IMR-90 (cell line): ENCODE data around the gene UCK2. TPM values are rescaled to one million over a fixed set of nuclear protein-coding genes. Genes with fewer than 3 reads are reported as not detected.

Experiments
- ATAC-seq: fragments of 200-7000 bp; cut with Tn5 transposase; 2 replicates; pipeline ENCODE4 v1.9.1; 2020; ENCODE audit warnings: low read depth, mild to moderate bottlenecking, moderate library complexity
- BruUV-seq: library from RNA; stranded (reverse); fragments of 400-500 nt; replicated peaks from 2 replicates; lab custom pipeline; 2021; lab: Mats Ljungman, UMichigan
- CTCF ChIA-PET: fragments of 300-600 bp; formaldehyde crosslinking; extraction: SDS; loops from one replicate; lab custom pipeline; 2021; ENCODE audit warnings: antibody characterized with exemption; lab: Yijun Ruan, JAX
- POLR2A ChIA-PET: fragments of 300-600 bp; sonication (Branson Sonifier 250); formaldehyde crosslinking; loops from one replicate; lab custom pipeline; 2022; ENCODE audit warnings: antibody characterized with exemption; ENCODE audit not compliant: unreplicated experiment; lab: Charles Lee
- DNase-seq: peaks from one replicate; pipeline ENCODE4 v3.0.0; 2013
- H2AFZ ChIP-seq: replicated peaks from 2 replicates; pipeline ENCODE3; 2013; ENCODE audit warnings: low read length, mild to moderate bottlenecking; ENCODE audit not compliant: poor library complexity
- H2AK5ac ChIP-seq: 2 replicates; pipeline ENCODE4 v1.6.1; 2013; ENCODE audit warnings: low read depth, low read length, inconsistent platforms
- H2AK9ac ChIP-seq: replicated peaks from 2 replicates; pipeline ENCODE3; 2013; ENCODE audit warnings: mild to moderate bottlenecking, low read depth, low read length, moderate library complexity; ENCODE audit not compliant: poor library complexity
- H2BK120ac ChIP-seq: 2 replicates; pipeline ENCODE4 v1.6.1; 2013; ENCODE audit warnings: low read depth, low read length, inconsistent platforms
- H2BK15ac ChIP-seq: 3 replicates; pipeline ENCODE4 v1.6.1; 2013; ENCODE audit warnings: low read depth, low read length, inconsistent platforms
- H2BK20ac ChIP-seq: 2 replicates; pipeline ENCODE4 v1.6.1; 2013; ENCODE audit warnings: low read depth, mild to moderate bottlenecking, inconsistent platforms, low read length, moderate library complexity
- H2BK5ac ChIP-seq: 2 replicates; pipeline ENCODE4 v1.6.1; 2013; ENCODE audit warnings: mild to moderate bottlenecking, low read depth, low read length, inconsistent platforms; ENCODE audit not compliant: poor library complexity, severe bottlenecking
- H3K14ac ChIP-seq: replicated peaks from 2 replicates; pipeline ENCODE4 v1.6.1; 2013; ENCODE audit warnings: low read depth, low read length, inconsistent platforms
- H3K18ac ChIP-seq: 2 replicates; pipeline ENCODE4 v1.6.1; 2013; ENCODE audit warnings: low read depth, low read length, control low read depth
- H3K23ac ChIP-seq: 2 replicates; pipeline ENCODE4 v1.6.1; 2013; ENCODE audit warnings: low read depth, low read length, inconsistent platforms
- H3K27ac ChIP-seq: 2 replicates; pipeline ENCODE4 v1.5.1; 2013; ENCODE audit warnings: mild to moderate bottlenecking, control low read depth, low read length; ENCODE audit not compliant: insufficient read depth
- H3K27me3 ChIP-seq: 2 replicates; pipeline ENCODE4 v1.6.1; 2013; ENCODE audit warnings: low read length; ENCODE audit not compliant: control insufficient read depth, insufficient read depth
- H3K36me3 ChIP-seq: 2 replicates; pipeline ENCODE4 v1.6.1; 2013; ENCODE audit warnings: low read length, mixed read lengths; ENCODE audit not compliant: control insufficient read depth, insufficient read depth
- H3K4ac ChIP-seq: 2 replicates; pipeline ENCODE4 v1.6.1; 2013; ENCODE audit warnings: low read depth, low read length, inconsistent platforms
- H3K4me1 ChIP-seq: 2 replicates; pipeline ENCODE4 v1.6.1; 2013; ENCODE audit warnings: low read length, mixed read lengths; ENCODE audit not compliant: control insufficient read depth, insufficient read depth
- H3K4me2 ChIP-seq: 2 replicates; pipeline ENCODE4 v1.6.1; 2013; ENCODE audit warnings: low read depth, mild to moderate bottlenecking, control low read depth, low read length, moderate library complexity
- H3K4me3 ChIP-seq: 2 replicates; pipeline ENCODE4 v1.5.1; 2013; ENCODE audit warnings: low read depth, mild to moderate bottlenecking, control low read depth, low read length, moderate library complexity; ENCODE audit not compliant: insufficient read depth
- H3K56ac ChIP-seq: 2 replicates; pipeline ENCODE4 v1.6.1; 2013; ENCODE audit warnings: low read length, inconsistent platforms; ENCODE audit not compliant: insufficient read depth; ENCODE audit errors: extremely low read depth
- H3K79me1 ChIP-seq, 2 experiments: 2 replicates each; pipeline ENCODE4 v1.6.1; 2013; ENCODE audit warnings: low read length in 2 of 2, inconsistent platforms in 1 of 2, low read depth in 1 of 2
- H3K9ac ChIP-seq: 2 replicates; pipeline ENCODE4 v1.6.1; 2013; ENCODE audit warnings: low read depth, low read length, control low read depth
- H3K9me1 ChIP-seq: 2 replicates; pipeline ENCODE4 v1.6.1; 2013; ENCODE audit warnings: low read length, inconsistent platforms; ENCODE audit not compliant: insufficient read depth
- H3K9me3 ChIP-seq: 2 replicates; pipeline ENCODE4 v1.6.1; 2013; ENCODE audit warnings: low read length; ENCODE audit not compliant: control insufficient read depth, insufficient read depth
- H4K20me1 ChIP-seq: 2 replicates; pipeline ENCODE4 v1.6.1; 2013; ENCODE audit warnings: low read length, inconsistent platforms; ENCODE audit not compliant: insufficient read depth
- H4K5ac ChIP-seq: 2 replicates; pipeline ENCODE4 v1.6.1; 2013; ENCODE audit warnings: mild to moderate bottlenecking, low read depth, low read length, control low read depth
- H4K8ac ChIP-seq, 2 experiments: 2 replicates each; pipeline ENCODE4 v1.6.1; 2013; ENCODE audit warnings: low read depth in 2 of 2, low read length in 2 of 2, control low read depth in 1 of 2, inconsistent platforms in 1 of 2
- H4K91ac ChIP-seq: 2 replicates; pipeline ENCODE4 v1.6.1; 2013; ENCODE audit warnings: low read depth, low read length, inconsistent platforms; ENCODE audit not compliant: insufficient read depth
- BHLHE40 ChIP-seq: fragments of 150-350 bp; IDR thresholded peaks from 2 replicates; pipeline ENCODE4 v1.6.1; 2016; ENCODE audit warnings: mild to moderate bottlenecking, low read depth, low read length
- CEBPB ChIP-seq: IDR thresholded peaks from 2 replicates; pipeline ENCODE4 v1.6.1; 2012; ENCODE audit warnings: low read depth, low read length, improper control_type of control experiment
- CHD1 ChIP-seq: IDR thresholded peaks from 2 replicates; pipeline ENCODE4 v1.6.1; 2012; ENCODE audit warnings: low read depth, low read length, improper control_type of control experiment
- FOS ChIP-seq: fragments of 150-350 bp; IDR thresholded peaks from 2 replicates; pipeline ENCODE4 v1.6.1; 2016; ENCODE audit warnings: low read depth, low read length
- MAFK ChIP-seq: IDR thresholded peaks from 2 replicates; pipeline ENCODE4 v1.6.1; 2012; ENCODE audit warnings: low read depth, low read length, improper control_type of control experiment
- MXI1 ChIP-seq: IDR thresholded peaks from 2 replicates; pipeline ENCODE4 v1.6.1; 2012; ENCODE audit warnings: low read depth, mild to moderate bottlenecking, low read length, moderate library complexity, borderline replicate concordance
- NFE2L2 ChIP-seq: fragments of 150-350 bp; IDR thresholded peaks from 2 replicates; pipeline ENCODE4 v1.6.1; 2016; ENCODE audit warnings: low read depth, mild to moderate bottlenecking, low read length
- POLR2A ChIP-seq: IDR thresholded peaks from 2 replicates; pipeline ENCODE4 v1.6.1; 2012; ENCODE audit warnings: mild to moderate bottlenecking, low read depth, low read length
- RAD21 ChIP-seq: IDR thresholded peaks from 2 replicates; pipeline ENCODE4 v1.6.1; 2012; ENCODE audit warnings: low read length, improper control_type of control experiment
- RCOR1 ChIP-seq: IDR thresholded peaks from 2 replicates; pipeline ENCODE4 v1.6.1; 2012; ENCODE audit warnings: mild to moderate bottlenecking, low read length, improper control_type of control experiment; ENCODE audit not compliant: insufficient replicate concordance
- RFX5 ChIP-seq: IDR thresholded peaks from 2 replicates; pipeline ENCODE4 v1.8.0; 2012; ENCODE audit warnings: low read depth, mild to moderate bottlenecking, low read length, moderate library complexity
- SMC3 ChIP-seq: fragments of 150-350 bp; IDR thresholded peaks from 2 replicates; pipeline ENCODE4 v1.6.1; 2016; ENCODE audit warnings: low read depth, mild to moderate bottlenecking, antibody characterized with exemption, low read length, moderate library complexity
- USF2 ChIP-seq: fragments of 150-350 bp; IDR thresholded peaks from 2 replicates; pipeline ENCODE4 v1.6.1; 2017; ENCODE audit warnings: mild to moderate bottlenecking, antibody characterized with exemption, low read length, low read depth
- WGBS, 2 experiments: methylation state at CpG; one replicate each; pipeline versions ENCODE4 v1.1.5 to v1.1.7; 2013; ENCODE audit warnings: missing lambda C conversion rate in 2 of 2; ENCODE audit not compliant: insufficient read length in 1 of 2; ENCODE audit errors: extremely low coverage in 2 of 2; 5-methylcytosine and 5-hydroxymethylcytosine counted together
- dilution Hi-C: fragments of 300-500 bp; cut with HindIII; formaldehyde crosslinking; loops from one replicate; pipeline ENCODE4 v1.14.3; 2018; ENCODE audit warnings: low sequenced_read_pairs; ENCODE audit not compliant: unreplicated experiment
- in situ Hi-C: fragments of 300-500 bp; cut with MboI; formaldehyde crosslinking; loops from 3 replicates; pipeline ENCODE4 v1.14.3; 2019; ENCODE audit warnings: low sequenced_read_pairs, inconsistent platforms, mixed read lengths
- intact Hi-C: fragments of 100-400 bp; cut with micrococcal nuclease; formaldehyde crosslinking; loops from 2 replicates; pipeline ENCODE4 v1.10.0; 2022
- polyA plus RNA-seq, 3 experiments: library from polyadenylated mRNA; depleted of rRNA; stranded (reverse); fragments of >200 nt; gene quantifications; 2 replicates each; pipeline ENCODE4 v1.2.3, GENCODE V29; 2012; ENCODE audit warnings: low replicate concordance in 1 of 3
- total RNA-seq: library from RNA; depleted of rRNA; stranded (reverse); fragments of >200 nt; gene quantifications from 2 replicates; pipeline ENCODE4 v1.2.3, GENCODE V29; 2012

UCK2 gene
- total and polyA plus RNA-seq, 2 of the 4 experiments (the other 2 are of a cell fraction) = 83.0 to 87.8 TPM

GRCh38 chr1:165854101-165854845 is 26.9 kb downstream of the UCK2 start:
- Histone ChIP-seq H2AK9ac (peak overlapping the region; percentile 81), H3K9ac (peak overlapping the region; percentile 49), H4K20me1 (peaks cover 50% of the 10 kb centered on the region), H3K4me2 (peak overlapping the region; percentile 85), H3K23ac (peak overlapping the region; percentile 32; the same call in 1 of the 2 replicates), H4K5ac (peak overlapping the region; percentile 77), H3K36me3 (no peaks in the 10 kb centered on the region), H3K9me3 (no peaks in the 10 kb centered on the region), H4K8ac (peak overlapping the region; percentile 13 to 77; a peak in 3 of 4 replicates), H3K4ac (peak overlapping the region; percentile 71), H3K9me1 (peaks cover 30% of the 10 kb centered on the region), H3K27me3 (no peaks in the 10 kb centered on the region), H3K14ac (peak overlapping the region; percentile 79), H3K4me3 (no peak overlapping the region; the same call in 1 of the 2 replicates), H4K91ac (peak overlapping the region; percentile 81), H3K56ac (peak overlapping the region; percentile 48; the same call in 1 of the 2 replicates), H3K18ac (peak overlapping the region; percentile 82), H2BK15ac (peak overlapping the region; percentile 92; the same call in 2 of the 3 replicates), H2BK5ac (peak overlapping the region; percentile 95), H2AFZ (peak overlapping the region; percentile 44), H2AK5ac (peak overlapping the region; percentile 60; the same call in 1 of the 2 replicates), H3K27ac (peak overlapping the region; percentile 98), H3K4me1 (peaks cover 26% of the 10 kb centered on the region), H2BK120ac (peak overlapping the region; percentile 69), H2BK20ac (no peak overlapping the region), H3K79me1 (peaks cover 38 to 85% of the 10 kb centered on the region in 2 experiments)
- 20% methylated on average over 1 of the region's 7 CpGs; no CpG with 5 or more reads in 1 of the 2 experiments for WGBS, 2 experiments
- CTCF ChIA-PET = no interaction called here
- DNase-seq (peak; percentile 95), ATAC-seq (peak; percentile 88)
- BruUV-seq = no TSS peak
- POLR2A ChIA-PET = no interaction called here
- dilution Hi-C loops = no loop called here
- intact Hi-C loops = loop anchor here (2.0 kb wide), 1 partner anchor 45 kb away; no protein-coding TSS in a partner anchor
- in situ Hi-C loops = no loop called here
- TF ChIP-seq SMC3 (no peak), RFX5 (0 out of 2 replicates have a peak, but pooled peaks have one; percentile 33), RAD21 (peak; percentile 16; the same call in 1 of the 2 replicates), BHLHE40 (peak; percentile 32; the same call in 1 of the 2 replicates), CEBPB (peak; percentile 97), FOS (peak; percentile 58), MXI1 (no peak), NFE2L2 (no peak), MAFK (no peak), CHD1 (no peak), USF2 (no peak), RCOR1 (peak; percentile 49), POLR2A (peak; percentile 79)
